HEK293 (cell line): ENCODE results near the gene CHIT1.

Experiments
- MEIS1 ChIP-seq: sonication (generic); formaldehyde crosslinking; IDR thresholded peaks from 2 replicates; pipeline ENCODE4 v1.8.1; 2022; ENCODE audit warnings: missing genetic modification reagents, mild to moderate bottlenecking, borderline replicate concordance
- ZFP37 ChIP-seq: fragments of 450-650 bp; formaldehyde crosslinking; IDR thresholded peaks from 2 replicates; pipeline ENCODE4 v1.5.1; 2016; ENCODE audit warnings: missing biosample characterization, missing genetic modification characterization
- ZNF133 ChIP-seq: fragments of 450-650 bp; formaldehyde crosslinking; IDR thresholded peaks from 2 replicates; pipeline ENCODE4 v1.5.1; 2016; ENCODE audit warnings: missing biosample characterization, missing genetic modification characterization
- ZNF138 ChIP-seq: fragments of 450-650 bp; formaldehyde crosslinking; IDR thresholded peaks from 2 replicates; pipeline ENCODE4 v1.5.1; 2016; ENCODE audit warnings: missing biosample characterization, missing genetic modification characterization, borderline replicate concordance
- ZNF202 ChIP-seq: fragments of 450-650 bp; formaldehyde crosslinking; IDR thresholded peaks from 2 replicates; pipeline ENCODE4 v1.5.1; 2016; ENCODE audit warnings: missing biosample characterization, missing genetic modification characterization, borderline replicate concordance
- ZNF677 ChIP-seq: fragments of 450-650 bp; IDR thresholded peaks from 2 replicates; pipeline ENCODE4 v1.5.0; 2018; ENCODE audit warnings: missing biosample characterization, mild to moderate bottlenecking, missing genetic modification characterization, moderate library complexity
- TF ChIP-seq, protein P1 (sequence below): fragments of 450-650 bp; formaldehyde crosslinking; IDR thresholded peaks from 2 replicates; pipeline ENCODE4 v1.5.1; 2016; ENCODE audit warnings: missing biosample characterization, missing genetic modification characterization
- TF ChIP-seq, protein P2 (sequence below): fragments of 450-650 bp; formaldehyde crosslinking; IDR thresholded peaks from 2 replicates; pipeline ENCODE4 v1.5.1; 2016; ENCODE audit warnings: missing biosample characterization, missing genetic modification characterization
- TF ChIP-seq, protein P3 (sequence below): fragments of 450-650 bp; formaldehyde crosslinking; IDR thresholded peaks from 2 replicates; pipeline ENCODE4 v1.5.1; 2017; ENCODE audit warnings: missing biosample characterization, missing genetic modification characterization

- TF ChIP-seq, protein P1, sequence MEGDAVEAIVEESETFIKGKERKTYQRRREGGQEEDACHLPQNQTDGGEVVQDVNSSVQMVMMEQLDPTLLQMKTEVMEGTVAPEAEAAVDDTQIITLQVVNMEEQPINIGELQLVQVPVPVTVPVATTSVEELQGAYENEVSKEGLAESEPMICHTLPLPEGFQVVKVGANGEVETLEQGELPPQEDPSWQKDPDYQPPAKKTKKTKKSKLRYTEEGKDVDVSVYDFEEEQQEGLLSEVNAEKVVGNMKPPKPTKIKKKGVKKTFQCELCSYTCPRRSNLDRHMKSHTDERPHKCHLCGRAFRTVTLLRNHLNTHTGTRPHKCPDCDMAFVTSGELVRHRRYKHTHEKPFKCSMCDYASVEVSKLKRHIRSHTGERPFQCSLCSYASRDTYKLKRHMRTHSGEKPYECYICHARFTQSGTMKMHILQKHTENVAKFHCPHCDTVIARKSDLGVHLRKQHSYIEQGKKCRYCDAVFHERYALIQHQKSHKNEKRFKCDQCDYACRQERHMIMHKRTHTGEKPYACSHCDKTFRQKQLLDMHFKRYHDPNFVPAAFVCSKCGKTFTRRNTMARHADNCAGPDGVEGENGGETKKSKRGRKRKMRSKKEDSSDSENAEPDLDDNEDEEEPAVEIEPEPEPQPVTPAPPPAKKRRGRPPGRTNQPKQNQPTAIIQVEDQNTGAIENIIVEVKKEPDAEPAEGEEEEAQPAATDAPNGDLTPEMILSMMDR (tag by site-specific recombination): no peak
- TF ChIP-seq, protein P2, sequence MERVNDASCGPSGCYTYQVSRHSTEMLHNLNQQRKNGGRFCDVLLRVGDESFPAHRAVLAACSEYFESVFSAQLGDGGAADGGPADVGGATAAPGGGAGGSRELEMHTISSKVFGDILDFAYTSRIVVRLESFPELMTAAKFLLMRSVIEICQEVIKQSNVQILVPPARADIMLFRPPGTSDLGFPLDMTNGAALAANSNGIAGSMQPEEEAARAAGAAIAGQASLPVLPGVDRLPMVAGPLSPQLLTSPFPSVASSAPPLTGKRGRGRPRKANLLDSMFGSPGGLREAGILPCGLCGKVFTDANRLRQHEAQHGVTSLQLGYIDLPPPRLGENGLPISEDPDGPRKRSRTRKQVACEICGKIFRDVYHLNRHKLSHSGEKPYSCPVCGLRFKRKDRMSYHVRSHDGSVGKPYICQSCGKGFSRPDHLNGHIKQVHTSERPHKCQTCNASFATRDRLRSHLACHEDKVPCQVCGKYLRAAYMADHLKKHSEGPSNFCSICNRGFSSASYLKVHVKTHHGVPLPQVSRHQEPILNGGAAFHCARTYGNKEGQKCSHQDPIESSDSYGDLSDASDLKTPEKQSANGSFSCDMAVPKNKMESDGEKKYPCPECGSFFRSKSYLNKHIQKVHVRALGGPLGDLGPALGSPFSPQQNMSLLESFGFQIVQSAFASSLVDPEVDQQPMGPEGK: no peak
- TF ChIP-seq ZNF202 (tag by site-specific recombination): no peak
- TF ChIP-seq MEIS1: no peak
- no peak for TF ChIP-seq ZNF677
- TF ChIP-seq, protein P3, sequence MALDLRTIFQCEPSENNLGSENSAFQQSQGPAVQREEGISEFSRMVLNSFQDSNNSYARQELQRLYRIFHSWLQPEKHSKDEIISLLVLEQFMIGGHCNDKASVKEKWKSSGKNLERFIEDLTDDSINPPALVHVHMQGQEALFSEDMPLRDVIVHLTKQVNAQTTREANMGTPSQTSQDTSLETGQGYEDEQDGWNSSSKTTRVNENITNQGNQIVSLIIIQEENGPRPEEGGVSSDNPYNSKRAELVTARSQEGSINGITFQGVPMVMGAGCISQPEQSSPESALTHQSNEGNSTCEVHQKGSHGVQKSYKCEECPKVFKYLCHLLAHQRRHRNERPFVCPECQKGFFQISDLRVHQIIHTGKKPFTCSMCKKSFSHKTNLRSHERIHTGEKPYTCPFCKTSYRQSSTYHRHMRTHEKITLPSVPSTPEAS (tag by site-specific recombination): no peak
- no peak for TF ChIP-seq ZNF138 (tag by site-specific recombination)
- no peak for TF ChIP-seq ZNF133 (tag by site-specific recombination)
- no peak for TF ChIP-seq ZFP37 (tag by site-specific recombination)
Observed at GRCh38 chr1:203199481-203199815, 30.0 kb downstream of the CHIT1 start.
